WTC11 (cell line): ENCODE measurements around the gene MAPKAP1. TPM values are rescaled to one million over a fixed set of nuclear protein-coding genes. Genes with fewer than 3 reads are reported as not detected.

Experiments
- ATAC-seq: fragments of 200-7000 bp; cut with Tn5 transposase; 2 replicates; pipeline ENCODE4 v1.10.0; 2021; ENCODE audit warnings: mild to moderate bottlenecking, moderate library complexity
- CTCF ChIA-PET: fragments of 300-600 bp; sonication (Branson Sonifier 250); formaldehyde crosslinking; loops from one replicate; lab custom pipeline; 2021; ENCODE audit warnings: antibody characterized with exemption; lab: Charles Lee
- POLR2A ChIA-PET: fragments of 350-600 bp; sonication (Branson Sonifier 250); formaldehyde crosslinking; loops from one replicate; lab custom pipeline; 2021; ENCODE audit warnings: antibody characterized with exemption; lab: Charles Lee
- DNase-seq: peaks from one replicate; pipeline ENCODE4 v3.0.0; 2021; ENCODE audit warnings: low spot score
- H3K27ac Mint-ChIP-seq: 2 replicates; pipeline ENCODE4 v1.8.0; 2021; ENCODE audit warnings: mixed read lengths
- H3K27me3 Mint-ChIP-seq: 2 replicates; pipeline ENCODE4 v1.8.0; 2021; ENCODE audit warnings: low read depth, mild to moderate bottlenecking, moderate library complexity, mixed read lengths
- H3K36me3 Mint-ChIP-seq: 2 replicates; pipeline ENCODE4 v1.8.0; 2021; ENCODE audit warnings: mixed read lengths
- H3K4me1 Mint-ChIP-seq: 2 replicates; pipeline ENCODE4 v1.8.0; 2022; ENCODE audit warnings: mixed read lengths
- H3K4me3 Mint-ChIP-seq: 2 replicates; pipeline ENCODE4 v1.8.0; 2021; ENCODE audit warnings: mild to moderate bottlenecking, moderate library complexity, mixed read lengths
- H3K9me3 Mint-ChIP-seq: 2 replicates; pipeline ENCODE4 v1.8.0; 2021; ENCODE audit warnings: mixed read lengths
- ESRRA ChIP-seq: sonication (generic); formaldehyde crosslinking; IDR thresholded peaks from 2 replicates; pipeline ENCODE4 v1.8.1; 2022; ENCODE audit warnings: mild to moderate bottlenecking, missing genetic modification reagents, borderline replicate concordance
- FOXK1 ChIP-seq: sonication (generic); formaldehyde crosslinking; IDR thresholded peaks from 2 replicates; pipeline ENCODE4 v1.8.0; 2022; ENCODE audit warnings: mild to moderate bottlenecking, moderate library complexity, missing genetic modification reagents
- FOXP1 ChIP-seq: sonication (generic); formaldehyde crosslinking; IDR thresholded peaks from 2 replicates; pipeline ENCODE4 v1.8.0; 2022; ENCODE audit warnings: missing genetic modification reagents, mild to moderate bottlenecking, moderate library complexity, borderline replicate concordance
- GTF2I ChIP-seq: fragments of 250-450 bp; sonication (Bioruptor Pico); conservative IDR thresholded peaks from 2 replicates; pipeline ENCODE4 v1.4.0; 2021; ENCODE audit warnings: mild to moderate bottlenecking
- OVOL2 ChIP-seq: fragments of 250-450 bp; sonication (Bioruptor Pico); IDR thresholded peaks from 2 replicates; pipeline ENCODE4 v1.9.0; 2021; ENCODE audit warnings: mild to moderate bottlenecking, borderline replicate concordance
- PRRX2 ChIP-seq: fragments of 250-450 bp; sonication (Bioruptor Pico); IDR thresholded peaks from 2 replicates; pipeline ENCODE4 v1.8.0; 2021; ENCODE audit warnings: mild to moderate bottlenecking
- TEAD1 ChIP-seq: sonication (generic); formaldehyde crosslinking; IDR thresholded peaks from 2 replicates; pipeline ENCODE4 v1.8.0; 2022; ENCODE audit warnings: mild to moderate bottlenecking, missing genetic modification reagents
- TP53 ChIP-seq: sonication (generic); formaldehyde crosslinking; IDR thresholded peaks from 2 replicates; pipeline ENCODE4 v1.8.1; 2023; ENCODE audit warnings: mild to moderate bottlenecking, missing genetic modification reagents
- total RNA-seq: library from RNA; stranded (reverse); gene quantifications from 3 replicates; pipeline ENCODE4 v1.2.3, GENCODE V29; 2021
- TF ChIP-seq, protein P1 (sequence below): sonication (generic); formaldehyde crosslinking; IDR thresholded peaks from 2 replicates; pipeline ENCODE4 v1.8.0; 2022; ENCODE audit warnings: mild to moderate bottlenecking, missing genetic modification reagents
- TF ChIP-seq, protein P2 (sequence below): sonication (generic); formaldehyde crosslinking; IDR thresholded peaks from 2 replicates; pipeline ENCODE4 v1.8.1; 2023; ENCODE audit warnings: mild to moderate bottlenecking, missing genetic modification reagents, moderate library complexity
- TF ChIP-seq, protein P3 (sequence below): fragments of 250-450 bp; sonication (Bioruptor Pico); IDR thresholded peaks from 2 replicates; pipeline ENCODE4 v2.1.2; 2022; ENCODE audit warnings: mild to moderate bottlenecking, moderate library complexity
- TF ChIP-seq, protein P4 (sequence below): sonication (generic); formaldehyde crosslinking; conservative IDR thresholded peaks from 2 replicates; pipeline ENCODE4 v1.8.1; 2022; ENCODE audit warnings: mild to moderate bottlenecking, missing genetic modification reagents
- TF ChIP-seq, protein P5 (sequence below): fragments of 250-450 bp; sonication (Bioruptor Pico); IDR thresholded peaks from 2 replicates; pipeline ENCODE4 v1.9.0; 2021; ENCODE audit warnings: mild to moderate bottlenecking, borderline replicate concordance
- TF ChIP-seq, protein P6 (sequence below): sonication (generic); formaldehyde crosslinking; IDR thresholded peaks from 2 replicates; pipeline ENCODE4 v1.8.0; 2023; ENCODE audit warnings: missing genetic modification reagents, mild to moderate bottlenecking, borderline replicate concordance
- TF ChIP-seq, protein P7 (sequence below): sonication (generic); formaldehyde crosslinking; IDR thresholded peaks from 2 replicates; pipeline ENCODE4 v1.8.1; 2022; ENCODE audit warnings: missing genetic modification reagents, borderline replicate concordance
- TF ChIP-seq, protein P8 (sequence below): sonication (generic); formaldehyde crosslinking; IDR thresholded peaks from 2 replicates; pipeline ENCODE4 v1.8.1; 2022; ENCODE audit warnings: mild to moderate bottlenecking, moderate library complexity, missing genetic modification reagents
- TF ChIP-seq, protein P9 (sequence below): sonication (generic); formaldehyde crosslinking; IDR thresholded peaks from 2 replicates; pipeline ENCODE4 v1.8.1; 2022; ENCODE audit warnings: mild to moderate bottlenecking, missing genetic modification reagents, moderate library complexity, borderline replicate concordance

Gene MAPKAP1
- total RNA-seq, 1 experiment from 2014 or later: 111 TPM

DNA sequence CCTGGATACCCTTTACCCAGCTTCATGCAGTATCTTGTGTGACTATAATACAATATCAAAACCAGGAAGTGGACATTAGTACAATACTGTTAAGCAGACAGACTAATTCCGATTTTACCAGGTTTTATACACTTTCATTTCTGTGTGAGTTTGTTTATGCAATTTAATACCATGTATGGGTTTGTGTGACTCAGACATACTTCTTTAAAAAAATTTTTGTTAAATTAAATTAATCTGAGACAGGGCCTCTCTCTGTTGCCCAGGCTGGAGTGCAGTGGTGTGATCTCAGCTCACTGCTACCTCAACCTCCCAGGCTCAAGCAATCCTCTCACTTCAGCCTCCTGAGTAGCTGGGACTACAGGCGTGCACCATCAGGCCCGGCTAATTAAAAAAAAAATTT is 288.6 kb downstream of the MAPKAP1 start:
- CTCF ChIA-PET: interaction anchor here (3.8 kb wide), 1 partner anchor 10 kb away, joined by 15 read pairs; no protein-coding TSS in a partner anchor
- TF ChIP-seq GTF2I (no peak), OVOL2 (no peak), FOXP1 (no peak), ESRRA (CRISPR knock-in tag) (no peak), FOXK1 (CRISPR knock-in tag) (no peak), PRRX2 (CRISPR knock-in tag) (no peak), TP53 (CRISPR knock-in tag) (no peak)
- TF ChIP-seq, protein P1, sequence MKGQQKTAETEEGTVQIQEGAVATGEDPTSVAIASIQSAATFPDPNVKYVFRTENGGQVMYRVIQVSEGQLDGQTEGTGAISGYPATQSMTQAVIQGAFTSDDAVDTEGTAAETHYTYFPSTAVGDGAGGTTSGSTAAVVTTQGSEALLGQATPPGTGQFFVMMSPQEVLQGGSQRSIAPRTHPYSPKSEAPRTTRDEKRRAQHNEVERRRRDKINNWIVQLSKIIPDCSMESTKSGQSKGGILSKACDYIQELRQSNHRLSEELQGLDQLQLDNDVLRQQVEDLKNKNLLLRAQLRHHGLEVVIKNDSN (CRISPR knock-in tag): no peak
- TF ChIP-seq, protein P2, sequence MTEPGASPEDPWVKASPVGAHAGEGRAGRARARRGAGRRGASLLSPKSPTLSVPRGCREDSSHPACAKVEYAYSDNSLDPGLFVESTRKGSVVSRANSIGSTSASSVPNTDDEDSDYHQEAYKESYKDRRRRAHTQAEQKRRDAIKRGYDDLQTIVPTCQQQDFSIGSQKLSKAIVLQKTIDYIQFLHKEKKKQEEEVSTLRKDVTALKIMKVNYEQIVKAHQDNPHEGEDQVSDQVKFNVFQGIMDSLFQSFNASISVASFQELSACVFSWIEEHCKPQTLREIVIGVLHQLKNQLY (CRISPR knock-in tag): no peak
- TF ChIP-seq, protein P3, sequence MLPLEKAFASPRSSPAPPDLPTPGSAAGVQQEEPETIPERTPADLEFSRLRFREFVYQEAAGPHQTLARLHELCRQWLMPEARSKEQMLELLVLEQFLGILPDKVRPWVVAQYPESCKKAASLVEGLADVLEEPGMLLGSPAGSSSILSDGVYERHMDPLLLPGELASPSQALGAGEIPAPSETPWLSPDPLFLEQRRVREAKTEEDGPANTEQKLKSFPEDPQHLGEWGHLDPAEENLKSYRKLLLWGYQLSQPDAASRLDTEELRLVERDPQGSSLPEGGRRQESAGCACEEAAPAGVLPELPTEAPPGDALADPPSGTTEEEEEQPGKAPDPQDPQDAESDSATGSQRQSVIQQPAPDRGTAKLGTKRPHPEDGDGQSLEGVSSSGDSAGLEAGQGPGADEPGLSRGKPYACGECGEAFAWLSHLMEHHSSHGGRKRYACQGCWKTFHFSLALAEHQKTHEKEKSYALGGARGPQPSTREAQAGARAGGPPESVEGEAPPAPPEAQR (CRISPR knock-in tag): no peak
- TF ChIP-seq, protein P4, sequence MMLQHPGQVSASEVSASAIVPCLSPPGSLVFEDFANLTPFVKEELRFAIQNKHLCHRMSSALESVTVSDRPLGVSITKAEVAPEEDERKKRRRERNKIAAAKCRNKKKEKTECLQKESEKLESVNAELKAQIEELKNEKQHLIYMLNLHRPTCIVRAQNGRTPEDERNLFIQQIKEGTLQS (CRISPR knock-in tag): no peak
- TF ChIP-seq, protein P5, sequence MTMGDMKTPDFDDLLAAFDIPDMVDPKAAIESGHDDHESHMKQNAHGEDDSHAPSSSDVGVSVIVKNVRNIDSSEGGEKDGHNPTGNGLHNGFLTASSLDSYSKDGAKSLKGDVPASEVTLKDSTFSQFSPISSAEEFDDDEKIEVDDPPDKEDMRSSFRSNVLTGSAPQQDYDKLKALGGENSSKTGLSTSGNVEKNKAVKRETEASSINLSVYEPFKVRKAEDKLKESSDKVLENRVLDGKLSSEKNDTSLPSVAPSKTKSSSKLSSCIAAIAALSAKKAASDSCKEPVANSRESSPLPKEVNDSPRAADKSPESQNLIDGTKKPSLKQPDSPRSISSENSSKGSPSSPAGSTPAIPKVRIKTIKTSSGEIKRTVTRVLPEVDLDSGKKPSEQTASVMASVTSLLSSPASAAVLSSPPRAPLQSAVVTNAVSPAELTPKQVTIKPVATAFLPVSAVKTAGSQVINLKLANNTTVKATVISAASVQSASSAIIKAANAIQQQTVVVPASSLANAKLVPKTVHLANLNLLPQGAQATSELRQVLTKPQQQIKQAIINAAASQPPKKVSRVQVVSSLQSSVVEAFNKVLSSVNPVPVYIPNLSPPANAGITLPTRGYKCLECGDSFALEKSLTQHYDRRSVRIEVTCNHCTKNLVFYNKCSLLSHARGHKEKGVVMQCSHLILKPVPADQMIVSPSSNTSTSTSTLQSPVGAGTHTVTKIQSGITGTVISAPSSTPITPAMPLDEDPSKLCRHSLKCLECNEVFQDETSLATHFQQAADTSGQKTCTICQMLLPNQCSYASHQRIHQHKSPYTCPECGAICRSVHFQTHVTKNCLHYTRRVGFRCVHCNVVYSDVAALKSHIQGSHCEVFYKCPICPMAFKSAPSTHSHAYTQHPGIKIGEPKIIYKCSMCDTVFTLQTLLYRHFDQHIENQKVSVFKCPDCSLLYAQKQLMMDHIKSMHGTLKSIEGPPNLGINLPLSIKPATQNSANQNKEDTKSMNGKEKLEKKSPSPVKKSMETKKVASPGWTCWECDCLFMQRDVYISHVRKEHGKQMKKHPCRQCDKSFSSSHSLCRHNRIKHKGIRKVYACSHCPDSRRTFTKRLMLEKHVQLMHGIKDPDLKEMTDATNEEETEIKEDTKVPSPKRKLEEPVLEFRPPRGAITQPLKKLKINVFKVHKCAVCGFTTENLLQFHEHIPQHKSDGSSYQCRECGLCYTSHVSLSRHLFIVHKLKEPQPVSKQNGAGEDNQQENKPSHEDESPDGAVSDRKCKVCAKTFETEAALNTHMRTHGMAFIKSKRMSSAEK: no peak
- TF ChIP-seq, protein P6, sequence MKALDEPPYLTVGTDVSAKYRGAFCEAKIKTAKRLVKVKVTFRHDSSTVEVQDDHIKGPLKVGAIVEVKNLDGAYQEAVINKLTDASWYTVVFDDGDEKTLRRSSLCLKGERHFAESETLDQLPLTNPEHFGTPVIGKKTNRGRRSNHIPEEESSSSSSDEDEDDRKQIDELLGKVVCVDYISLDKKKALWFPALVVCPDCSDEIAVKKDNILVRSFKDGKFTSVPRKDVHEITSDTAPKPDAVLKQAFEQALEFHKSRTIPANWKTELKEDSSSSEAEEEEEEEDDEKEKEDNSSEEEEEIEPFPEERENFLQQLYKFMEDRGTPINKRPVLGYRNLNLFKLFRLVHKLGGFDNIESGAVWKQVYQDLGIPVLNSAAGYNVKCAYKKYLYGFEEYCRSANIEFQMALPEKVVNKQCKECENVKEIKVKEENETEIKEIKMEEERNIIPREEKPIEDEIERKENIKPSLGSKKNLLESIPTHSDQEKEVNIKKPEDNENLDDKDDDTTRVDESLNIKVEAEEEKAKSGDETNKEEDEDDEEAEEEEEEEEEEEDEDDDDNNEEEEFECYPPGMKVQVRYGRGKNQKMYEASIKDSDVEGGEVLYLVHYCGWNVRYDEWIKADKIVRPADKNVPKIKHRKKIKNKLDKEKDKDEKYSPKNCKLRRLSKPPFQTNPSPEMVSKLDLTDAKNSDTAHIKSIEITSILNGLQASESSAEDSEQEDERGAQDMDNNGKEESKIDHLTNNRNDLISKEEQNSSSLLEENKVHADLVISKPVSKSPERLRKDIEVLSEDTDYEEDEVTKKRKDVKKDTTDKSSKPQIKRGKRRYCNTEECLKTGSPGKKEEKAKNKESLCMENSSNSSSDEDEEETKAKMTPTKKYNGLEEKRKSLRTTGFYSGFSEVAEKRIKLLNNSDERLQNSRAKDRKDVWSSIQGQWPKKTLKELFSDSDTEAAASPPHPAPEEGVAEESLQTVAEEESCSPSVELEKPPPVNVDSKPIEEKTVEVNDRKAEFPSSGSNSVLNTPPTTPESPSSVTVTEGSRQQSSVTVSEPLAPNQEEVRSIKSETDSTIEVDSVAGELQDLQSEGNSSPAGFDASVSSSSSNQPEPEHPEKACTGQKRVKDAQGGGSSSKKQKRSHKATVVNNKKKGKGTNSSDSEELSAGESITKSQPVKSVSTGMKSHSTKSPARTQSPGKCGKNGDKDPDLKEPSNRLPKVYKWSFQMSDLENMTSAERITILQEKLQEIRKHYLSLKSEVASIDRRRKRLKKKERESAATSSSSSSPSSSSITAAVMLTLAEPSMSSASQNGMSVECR (CRISPR knock-in tag): no peak
- TF ChIP-seq, all 79 proteins: peak for 0
- Mint-ChIP-seq H3K36me3 (no peaks in the 10 kb centered on the region), H3K27ac (no peak overlapping the region), H3K4me1 (no peaks in the 10 kb centered on the region), H3K4me3 (no peak overlapping the region), H3K27me3 (no peaks in the 10 kb centered on the region), H3K9me3 (no peaks in the 10 kb centered on the region)
- POLR2A ChIA-PET: no interaction called here
- no peak for ATAC-seq
- DNase-seq: no peak

DNA sequence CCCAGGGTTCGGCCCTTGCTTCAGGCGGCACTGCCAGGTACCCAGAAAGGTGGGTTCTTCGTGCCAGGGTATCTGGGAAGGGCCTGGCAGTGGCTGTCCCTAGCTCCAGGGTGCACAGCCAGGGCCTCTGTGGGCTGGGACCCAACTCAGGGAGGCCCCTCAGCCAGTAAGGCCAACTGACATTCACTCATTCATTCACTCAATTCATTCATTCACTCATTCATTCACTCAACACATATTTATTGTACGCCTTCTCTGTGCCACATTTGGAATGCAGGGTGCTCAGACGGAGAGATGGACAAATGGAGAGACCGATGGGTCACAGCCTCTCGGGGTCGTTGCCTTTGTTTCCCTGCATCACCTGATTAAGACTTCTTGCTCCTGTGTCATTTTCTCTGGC is 290.5 kb downstream of the MAPKAP1 start:
- no peaks in the 10 kb centered on the region; the same call in 1 of the 2 replicates for H3K27me3 Mint-ChIP-seq
- DNase-seq (no peak), ATAC-seq (no peak)
- no peaks in the 10 kb centered on the region for H3K9me3 Mint-ChIP-seq
- H3K4me3 Mint-ChIP-seq: no peak overlapping the region
- POLR2A ChIA-PET: no interaction called here
- no peak overlapping the region; the same call in 1 of the 2 replicates for H3K27ac Mint-ChIP-seq
- no peaks in the 10 kb centered on the region for H3K4me1 Mint-ChIP-seq
- H3K36me3 Mint-ChIP-seq: no peaks in the 10 kb centered on the region
- CTCF ChIA-PET: no interaction called here
- TF ChIP-seq, protein P7, sequence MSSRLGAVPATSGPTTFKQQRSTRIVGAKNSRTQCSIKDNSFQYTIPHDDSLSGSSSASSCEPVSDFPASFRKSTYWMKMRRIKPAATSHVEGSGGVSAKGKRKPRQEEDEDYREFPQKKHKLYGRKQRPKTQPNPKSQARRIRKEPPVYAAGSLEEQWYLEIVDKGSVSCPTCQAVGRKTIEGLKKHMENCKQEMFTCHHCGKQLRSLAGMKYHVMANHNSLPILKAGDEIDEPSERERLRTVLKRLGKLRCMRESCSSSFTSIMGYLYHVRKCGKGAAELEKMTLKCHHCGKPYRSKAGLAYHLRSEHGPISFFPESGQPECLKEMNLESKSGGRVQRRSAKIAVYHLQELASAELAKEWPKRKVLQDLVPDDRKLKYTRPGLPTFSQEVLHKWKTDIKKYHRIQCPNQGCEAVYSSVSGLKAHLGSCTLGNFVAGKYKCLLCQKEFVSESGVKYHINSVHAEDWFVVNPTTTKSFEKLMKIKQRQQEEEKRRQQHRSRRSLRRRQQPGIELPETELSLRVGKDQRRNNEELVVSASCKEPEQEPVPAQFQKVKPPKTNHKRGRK (CRISPR knock-in tag): no peak
- TF ChIP-seq, protein P1 (CRISPR knock-in tag): no peak
- TF ChIP-seq, protein P8, sequence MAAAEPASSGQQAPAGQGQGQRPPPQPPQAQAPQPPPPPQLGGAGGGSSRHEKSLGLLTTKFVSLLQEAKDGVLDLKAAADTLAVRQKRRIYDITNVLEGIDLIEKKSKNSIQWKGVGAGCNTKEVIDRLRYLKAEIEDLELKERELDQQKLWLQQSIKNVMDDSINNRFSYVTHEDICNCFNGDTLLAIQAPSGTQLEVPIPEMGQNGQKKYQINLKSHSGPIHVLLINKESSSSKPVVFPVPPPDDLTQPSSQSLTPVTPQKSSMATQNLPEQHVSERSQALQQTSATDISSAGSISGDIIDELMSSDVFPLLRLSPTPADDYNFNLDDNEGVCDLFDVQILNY (CRISPR knock-in tag): no peak
- no peak for TF ChIP-seq TEAD1 (CRISPR knock-in tag)
- TF ChIP-seq, protein P9, sequence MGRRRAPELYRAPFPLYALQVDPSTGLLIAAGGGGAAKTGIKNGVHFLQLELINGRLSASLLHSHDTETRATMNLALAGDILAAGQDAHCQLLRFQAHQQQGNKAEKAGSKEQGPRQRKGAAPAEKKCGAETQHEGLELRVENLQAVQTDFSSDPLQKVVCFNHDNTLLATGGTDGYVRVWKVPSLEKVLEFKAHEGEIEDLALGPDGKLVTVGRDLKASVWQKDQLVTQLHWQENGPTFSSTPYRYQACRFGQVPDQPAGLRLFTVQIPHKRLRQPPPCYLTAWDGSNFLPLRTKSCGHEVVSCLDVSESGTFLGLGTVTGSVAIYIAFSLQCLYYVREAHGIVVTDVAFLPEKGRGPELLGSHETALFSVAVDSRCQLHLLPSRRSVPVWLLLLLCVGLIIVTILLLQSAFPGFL (CRISPR knock-in tag): no peak
- TF ChIP-seq GTF2I: no peak
